Ishikawa (cell line): Measurements from ENCODE around the gene ARHGEF19.

Experiments
- CEBPB ChIP-seq: IDR thresholded peaks from 2 replicates; pipeline ENCODE4 v1.6.1; 2012
- CREB1 ChIP-seq: IDR thresholded peaks from 2 replicates; pipeline ENCODE4 v1.6.1; 2012; ENCODE audit warnings: low read depth
- EGR1 ChIP-seq: IDR thresholded peaks from 2 replicates; pipeline ENCODE4 v1.6.1; 2012
- EP300 ChIP-seq: IDR thresholded peaks from 2 replicates; pipeline ENCODE4 v1.6.1; 2012; ENCODE audit warnings: borderline replicate concordance
- FOXM1 ChIP-seq: IDR thresholded peaks from 2 replicates; pipeline ENCODE4 v1.6.1; 2012; ENCODE audit warnings: low read depth, borderline replicate concordance
- MAX ChIP-seq: IDR thresholded peaks from 2 replicates; pipeline ENCODE4 v1.6.1; 2012
- NFIC ChIP-seq: IDR thresholded peaks from 2 replicates; pipeline ENCODE4 v1.6.1; 2012
- RAD21 ChIP-seq: IDR thresholded peaks from 2 replicates; pipeline ENCODE4 v1.6.1; 2012; ENCODE audit warnings: low read depth
- REST ChIP-seq: IDR thresholded peaks from 2 replicates; pipeline ENCODE4 v1.6.1; 2012; ENCODE audit warnings: low read depth, mild to moderate bottlenecking
- TAF1 ChIP-seq: IDR thresholded peaks from 2 replicates; pipeline ENCODE4 v1.6.1; 2012; ENCODE audit warnings: low read depth, mild to moderate bottlenecking
- TCF12 ChIP-seq: IDR thresholded peaks from 2 replicates; pipeline ENCODE4 v1.6.1; 2012; ENCODE audit warnings: low read depth
- USF1 ChIP-seq: IDR thresholded peaks from 2 replicates; pipeline ENCODE4 v1.6.1; 2012
- YY1 ChIP-seq: IDR thresholded peaks from 2 replicates; pipeline ENCODE4 v1.6.1; 2012; ENCODE audit warnings: low read depth
- ZBTB7A ChIP-seq: IDR thresholded peaks from 2 replicates; pipeline ENCODE4 v1.6.1; 2012; ENCODE audit warnings: low read depth

The ARHGEF19 gene

GRCh38 chr1:16180291-16180824, 32.1 kb downstream of the ARHGEF19 start:
- no peak for TF ChIP-seq MAX
- TF ChIP-seq ZBTB7A, result no peak
- TF ChIP-seq USF1, result no peak
- no peak for TF ChIP-seq RAD21
- no peak for TF ChIP-seq EP300
- no peak for TF ChIP-seq EGR1

- TF ChIP-seq YY1 (no peak), TAF1 (no peak), EGR1 (no peak), REST (no peak), TCF12 (no peak), CREB1 (no peak), NFIC (no peak)
Observed at GRCh38 chr1:16178596-16179497, 33.6 kb downstream of the ARHGEF19 start.

- TF ChIP-seq ZBTB7A (no peak), EP300 (no peak), TCF12 (no peak), USF1 (no peak), FOXM1 (no peak), CEBPB (no peak), EGR1 (no peak)
Observed at GRCh38 chr1:16177306-16177705, 35.1 kb downstream of the ARHGEF19 start.

GRCh38 chr1:16176653-16177052, 35.8 kb downstream of the ARHGEF19 start:
- TF ChIP-seq ZBTB7A (0 out of 2 replicates have a peak, but pooled peaks have one; percentile 34), TAF1 (no peak)

GRCh38 chr1:16175610-16176553, 36.6 kb downstream of the ARHGEF19 start:
- no peak for TF ChIP-seq CEBPB
- peak; percentile 54; the same call in 1 of the 2 replicates for TF ChIP-seq EP300
- TF ChIP-seq MAX, result peak; percentile 13
- peak; percentile 72; the same call in 1 of the 2 replicates for TF ChIP-seq TCF12
- peak; percentile 92 for TF ChIP-seq NFIC

- TF ChIP-seq RAD21 (no peak), CREB1 (no peak), ZBTB7A (peak; percentile 43; the same call in 1 of the 2 replicates)
Observed at GRCh38 chr1:16174886-16175598, 37.4 kb downstream of the ARHGEF19 start.

GRCh38 chr1:16174261-16174868, 38.1 kb downstream of the ARHGEF19 start:
- TF ChIP-seq TAF1 (no peak), CEBPB (no peak), CREB1 (no peak), TCF12 (no peak), RAD21 (no peak), NFIC (no peak), EP300 (no peak), ZBTB7A (no peak; the same call in 1 of the 2 replicates), YY1 (no peak), EGR1 (no peak), REST (no peak), USF1 (no peak)
